Small intestine (tissue), 16 donors: Measurements from ENCODE around the gene BFSP1. TPM values are rescaled to one million over a fixed set of nuclear protein-coding genes. Genes with fewer than 3 reads are reported as not detected.

Experiments
- DNase-seq, 2 donors: peaks; one replicate each; pipeline versions ENCODE4 v3.0.0 to v3.0.0-alpha.2; 2013
- FAIRE-seq: peaks from 2 replicates; lab custom pipeline; 2012; peaks lifted over from hg19 to GRCh38; lab: Jason Lieb, UNC
- H3K27ac ChIP-seq, 3 donors: one replicate each; pipeline ENCODE4 v1.5.1; 2013; ENCODE audit warnings: low read length in 2 of 3, mild to moderate bottlenecking in 2 of 3, control low read depth in 1 of 3, inconsistent platforms in 1 of 3, low read depth in 1 of 3, moderate library complexity in 1 of 3
- H3K27me3 ChIP-seq, 3 donors: one replicate each; pipeline ENCODE4 v1.6.1; 2013; ENCODE audit warnings: low read length in 3 of 3, inconsistent platforms in 1 of 3; ENCODE audit not compliant: control insufficient read depth in 3 of 3, insufficient read depth in 3 of 3
- H3K36me3 ChIP-seq, 3 donors: one replicate each; pipeline ENCODE4 v1.6.1; 2013; ENCODE audit warnings: low read length in 3 of 3, inconsistent platforms in 1 of 3, low read depth in 1 of 3, mild to moderate bottlenecking in 1 of 3, moderate library complexity in 1 of 3; ENCODE audit not compliant: control insufficient read depth in 3 of 3, insufficient read depth in 2 of 3
- H3K4me1 ChIP-seq, 3 donors: one replicate each; pipeline ENCODE4 v1.6.1; 2013; ENCODE audit warnings: low read length in 2 of 3, inconsistent platforms in 1 of 3, low read depth in 1 of 3, mild to moderate bottlenecking in 1 of 3, moderate library complexity in 1 of 3; ENCODE audit not compliant: control insufficient read depth in 3 of 3, insufficient read depth in 2 of 3
- H3K4me3 ChIP-seq, 3 donors: one replicate each; pipeline ENCODE4 v1.5.1; 2013; ENCODE audit warnings: low read length in 3 of 3, control low read depth in 1 of 3, inconsistent platforms in 1 of 3, low read depth in 1 of 3, mild to moderate bottlenecking in 1 of 3, moderate library complexity in 1 of 3
- H3K9me3 ChIP-seq, 2 donors: one replicate each; pipeline ENCODE4 v1.6.1; 2013; ENCODE audit warnings: low read depth in 1 of 2, low read length in 1 of 2; ENCODE audit not compliant: control insufficient read depth in 2 of 2, insufficient read depth in 1 of 2
- WGBS, 3 donors: extraction: QIAGEN DNeasy Blood & Tissue Kit; methylation state at CpG; one replicate each; pipeline ENCODE4 v1.1.7; 2013; 5-methylcytosine and 5-hydroxymethylcytosine counted together
- long read RNA-seq, 10 donors: transcript quantifications; one replicate each; lab custom pipeline, GENCODE V29; 2026
- polyA plus RNA-seq, 4 donors: library from polyadenylated mRNA; stranded (reverse) in 3 of 4; unstranded in 1 of 4; fragments of 200-250 nt in 3 of 4; fragments of 120-200 nt in 1 of 4; gene quantifications; one replicate each; pipeline versions ENCODE4 v1.2.1 to v1.2.3, GENCODE V29; 2013
- donor health status: healthy with polysubstance abuse.
- donor health status: control.
- donor health status: control.
- donor health status: Bipolar disorder and iron deficiency.
- donor health status: healthy.

The BFSP1 gene
- polyA plus RNA-seq = under 1 TPM in 2 of 4 donors, not detected in 2; 0.49 to 0.65 TPM
- long read RNA-seq, donor 1 = 0 reads
- long read RNA-seq, donor 2 = 0 reads
- long read RNA-seq, donor 3, partial matches to known transcripts = 0 of 1 reads
- long read RNA-seq, donor 3, other reads (novel, unspliced or antisense) = 0 of 1 reads
- long read RNA-seq, donor 4 = 0 reads
- long read RNA-seq, donor 5 = 0 reads
- long read RNA-seq, donor 6 = 0 reads
- long read RNA-seq, donor 7, partial matches to known transcripts = 2,026 of 2,121 reads
- long read RNA-seq, donor 7, other reads (novel, unspliced or antisense) = 95 of 2,121 reads
- long read RNA-seq, donor 8 = 0 reads
- long read RNA-seq, donor 9 = 0 reads
- long read RNA-seq, donor 10 = 0 reads

GRCh38 chr20:17530716-17531664 is at the start of gene BFSP1:
Gene BFSP1, minus strand, starts transcription at chr20:17531379. Its CDS starts 50 bp downstream, at chr20:17531329.
- 0 to 1% (median 1%) methylated on average over 72 to 111 of the region's 111 CpGs for WGBS, 3 donors
- FAIRE-seq = no peak
- peak within 1 kb of the TSS in 1 of 3 donors; percentile 61 for H3K27ac ChIP-seq

DNA sequence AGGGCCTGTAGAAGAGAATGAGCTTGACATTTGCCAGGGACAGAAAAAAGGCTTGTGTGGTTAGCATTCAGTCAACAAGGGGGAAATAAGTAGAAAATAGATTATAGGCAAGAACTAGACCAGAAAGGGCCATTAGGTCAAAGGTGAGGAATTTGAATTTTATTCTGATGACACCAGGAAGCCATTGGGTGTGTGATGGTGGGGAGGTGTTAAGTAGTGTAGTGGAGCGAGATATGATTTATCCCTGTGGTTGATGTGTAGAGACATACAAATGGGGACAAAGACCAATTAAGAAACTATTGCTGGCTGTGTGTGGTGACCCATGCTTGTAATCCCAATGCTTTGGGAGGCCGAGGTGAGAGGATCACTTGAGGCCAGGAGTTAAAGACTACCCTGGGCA is 49.7 kb upstream of the BFSP1 start:
- FAIRE-seq (no peak), DNase-seq (no peak)
- peaks cover 0 to 3% (median 0%) of the 10 kb centered on the region in 3 donors for H3K36me3 ChIP-seq
- H3K27me3 ChIP-seq = no peaks in the 10 kb centered on the region
- no peak overlapping the region for H3K4me3 ChIP-seq
- WGBS, 3 donors = 92 to 96% (median 95%) methylated on average over 2 of the region's 2 CpGs
- no peaks in the 10 kb centered on the region for H3K9me3 ChIP-seq
- H3K27ac ChIP-seq = no peak overlapping the region
- peaks cover 0 to 3% (median 0%) of the 10 kb centered on the region in 3 donors for H3K4me1 ChIP-seq

More at GRCh38 chr20:17530716-17531664, at the start of gene BFSP1:
- Histone ChIP-seq H3K36me3 (no peaks in the 10 kb centered on the region), H3K9me3 (no peaks in the 10 kb centered on the region), H3K4me3 (peak within 1 kb of the TSS; percentile 30 to 63 (median 53)), H3K4me1 (no peaks in the 10 kb centered on the region), H3K27me3 (peaks cover 0 to 3% (median 0%) of the 10 kb centered on the region in 3 donors)
- peak; percentile 62 to 75 for DNase-seq

- Histone ChIP-seq H3K4me3 (no peak overlapping the region), H3K4me1 (peaks cover 0 to 3% (median 0%) of the 10 kb centered on the region in 3 donors), H3K36me3 (peaks cover 0 to 3% (median 0%) of the 10 kb centered on the region in 3 donors), H3K27me3 (no peaks in the 10 kb centered on the region), H3K9me3 (no peaks in the 10 kb centered on the region), H3K27ac (no peak overlapping the region)
- no peak for FAIRE-seq
- WGBS, 3 donors = 91 to 94% (median 92%) methylated on average over 4 of the region's 4 CpGs
- no peak for DNase-seq
Observed at GRCh38 chr20:17579369-17580039, 48.3 kb upstream of the BFSP1 start.

DNA sequence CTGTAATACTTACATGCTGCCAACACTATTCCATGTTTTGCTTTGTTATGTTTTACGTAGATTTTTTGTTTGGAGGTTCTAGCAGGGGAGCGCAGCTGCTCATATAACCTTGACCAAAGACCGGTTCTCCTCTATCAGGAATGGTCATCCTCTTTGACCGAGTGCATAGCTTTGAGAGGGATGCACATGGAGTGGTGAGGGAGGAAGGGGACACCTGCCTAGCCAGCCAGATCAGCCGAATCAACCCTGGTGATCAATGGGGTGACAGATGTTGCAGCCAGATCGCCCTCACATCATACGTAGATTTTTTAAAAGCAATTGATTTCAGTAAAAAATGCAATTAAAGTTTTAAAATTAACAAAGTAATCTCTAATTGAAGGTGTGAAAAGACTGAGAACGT is 45.0 kb upstream of the BFSP1 start:
- H3K27ac ChIP-seq = no peak overlapping the region
- H3K9me3 ChIP-seq = no peaks in the 10 kb centered on the region
- FAIRE-seq = no peak
- H3K36me3 ChIP-seq = peaks cover 0 to 7% (median 3%) of the 10 kb centered on the region in 3 donors
- H3K4me1 ChIP-seq = peaks cover 3 to 22% (median 8%) of the 10 kb centered on the region in 3 donors
- H3K4me3 ChIP-seq = no peak overlapping the region
- WGBS, 3 donors = 73 to 81% (median 78%) methylated on average over 8 of the region's 8 CpGs
- H3K27me3 ChIP-seq = no peaks in the 10 kb centered on the region
- no peak for DNase-seq

GRCh38 chr20:17573463-17573862 is 42.3 kb upstream of the BFSP1 start:
- Histone ChIP-seq H3K4me3 (no peak overlapping the region), H3K27ac (no peak overlapping the region), H3K4me1 (peaks cover 3 to 28% (median 6%) of the 10 kb centered on the region in 3 donors), H3K36me3 (peaks cover 0 to 3% (median 3%) of the 10 kb centered on the region in 3 donors), H3K27me3 (no peaks in the 10 kb centered on the region), H3K9me3 (no peaks in the 10 kb centered on the region)
- WGBS, 3 donors = 74 to 88% (median 86%) methylated on average over 3 of the region's 3 CpGs
- FAIRE-seq (no peak), DNase-seq (no peak)

DNA sequence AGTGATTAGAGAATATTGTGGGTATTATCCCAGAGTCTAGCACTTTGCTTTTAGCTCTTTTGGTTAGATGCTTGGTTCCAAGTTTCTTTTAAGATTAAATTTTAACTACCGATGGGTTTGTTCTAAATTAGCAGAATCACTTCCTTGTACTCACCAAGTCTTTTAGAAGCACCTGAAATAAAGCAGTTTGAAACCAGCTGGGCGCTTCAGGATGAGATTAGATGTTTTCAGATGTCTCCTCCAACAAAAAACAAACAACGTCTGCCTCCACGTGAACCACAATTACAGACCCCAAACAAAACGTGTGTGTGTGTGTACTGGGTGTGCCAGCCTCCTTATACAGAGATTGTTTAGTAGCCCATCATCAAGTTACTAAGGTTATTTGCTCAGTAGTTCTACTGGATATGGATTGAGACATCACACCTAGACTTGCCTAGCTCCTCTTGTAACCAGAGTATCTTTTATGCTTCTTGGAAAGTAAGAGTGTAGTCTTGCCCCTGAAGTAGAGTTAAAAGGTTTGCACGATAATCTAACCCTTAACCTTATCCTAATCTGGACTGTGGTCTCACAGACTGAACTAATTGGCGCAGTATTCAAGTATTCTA is 41.0 kb upstream of the BFSP1 start:
- FAIRE-seq (no peak), DNase-seq (peak; percentile 31 to 42)
- Histone ChIP-seq H3K27me3 (no peaks in the 10 kb centered on the region), H3K27ac (peak overlapping the region; percentile 20 to 64 (median 26)), H3K4me1 (peaks cover 3 to 31% (median 12%) of the 10 kb centered on the region in 3 donors), H3K9me3 (no peaks in the 10 kb centered on the region), H3K4me3 (no peak overlapping the region), H3K36me3 (peaks cover 0 to 3% (median 3%) of the 10 kb centered on the region in 3 donors)
- 18 to 43% (median 31%) methylated on average over 7 of the region's 7 CpGs for WGBS, 3 donors

DNA sequence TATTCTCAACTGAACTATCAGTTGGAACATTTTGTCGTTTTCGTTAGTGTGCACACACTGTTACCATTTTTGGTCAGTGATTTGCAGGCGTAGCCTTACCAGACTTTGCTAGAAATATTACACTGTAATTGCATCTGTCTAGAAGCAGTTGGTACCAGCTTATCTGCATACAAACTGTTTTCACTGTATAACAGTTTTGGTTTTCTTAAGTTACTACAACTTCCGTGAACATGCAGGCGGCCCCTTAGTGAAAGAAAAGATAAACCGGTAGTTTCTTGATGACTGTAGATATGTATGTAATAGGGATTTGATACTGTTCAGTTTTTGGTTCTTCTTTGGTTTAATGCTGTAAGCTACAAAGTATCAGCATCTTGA is 40.0 kb upstream of the BFSP1 start:
- H3K36me3 ChIP-seq = peaks cover 0 to 3% (median 3%) of the 10 kb centered on the region in 3 donors
- WGBS, 3 donors = 4 to 11% (median 5%) methylated on average over 6 of the region's 6 CpGs
- peaks cover 0 to 6% of the 10 kb centered on the region in 2 donors for H3K9me3 ChIP-seq
- peaks cover 3 to 31% (median 12%) of the 10 kb centered on the region in 3 donors for H3K4me1 ChIP-seq
- FAIRE-seq = no peak
- H3K4me3 ChIP-seq = peak overlapping the region in 2 of 3 donors; percentile 88 to 98
- peak; percentile 21 to 23 for DNase-seq
- peak overlapping the region in 2 of 3 donors; percentile 97 to 99 for H3K27ac ChIP-seq
- no peaks in the 10 kb centered on the region for H3K27me3 ChIP-seq
